ENCODE measurements around the gene ST3GAL2.

ST3GAL2 gene

GRCh38 chr16:70381604-70382342 is 57.1 kb downstream of the ST3GAL2 start:
- H3K27ac ChIP-seq: peak overlapping the region; percentile 96
- CTCF ChIA-PET: interaction anchor here (1.5 kb wide), 1 partner anchor 11 kb away, joined by 3 read pairs; no protein-coding TSS in a partner anchor
- TF ChIP-seq, protein P1, sequence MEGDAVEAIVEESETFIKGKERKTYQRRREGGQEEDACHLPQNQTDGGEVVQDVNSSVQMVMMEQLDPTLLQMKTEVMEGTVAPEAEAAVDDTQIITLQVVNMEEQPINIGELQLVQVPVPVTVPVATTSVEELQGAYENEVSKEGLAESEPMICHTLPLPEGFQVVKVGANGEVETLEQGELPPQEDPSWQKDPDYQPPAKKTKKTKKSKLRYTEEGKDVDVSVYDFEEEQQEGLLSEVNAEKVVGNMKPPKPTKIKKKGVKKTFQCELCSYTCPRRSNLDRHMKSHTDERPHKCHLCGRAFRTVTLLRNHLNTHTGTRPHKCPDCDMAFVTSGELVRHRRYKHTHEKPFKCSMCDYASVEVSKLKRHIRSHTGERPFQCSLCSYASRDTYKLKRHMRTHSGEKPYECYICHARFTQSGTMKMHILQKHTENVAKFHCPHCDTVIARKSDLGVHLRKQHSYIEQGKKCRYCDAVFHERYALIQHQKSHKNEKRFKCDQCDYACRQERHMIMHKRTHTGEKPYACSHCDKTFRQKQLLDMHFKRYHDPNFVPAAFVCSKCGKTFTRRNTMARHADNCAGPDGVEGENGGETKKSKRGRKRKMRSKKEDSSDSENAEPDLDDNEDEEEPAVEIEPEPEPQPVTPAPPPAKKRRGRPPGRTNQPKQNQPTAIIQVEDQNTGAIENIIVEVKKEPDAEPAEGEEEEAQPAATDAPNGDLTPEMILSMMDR (conservative IDR thresholded peaks at IDR 0.05; ENCODE audit: low read depth): no peak
- no peak for DNase-seq (ENCODE audit: low spot score)
- POLR2A ChIA-PET (ENCODE audit: low non-redundant PET): interaction anchor here (0.7 to 2.0 kb wide), 8 partner anchors 9 to 106 kb away, joined by 3 to 11 read pairs (median 4); partner anchors contain the start of gene ST3GAL2

DNA sequence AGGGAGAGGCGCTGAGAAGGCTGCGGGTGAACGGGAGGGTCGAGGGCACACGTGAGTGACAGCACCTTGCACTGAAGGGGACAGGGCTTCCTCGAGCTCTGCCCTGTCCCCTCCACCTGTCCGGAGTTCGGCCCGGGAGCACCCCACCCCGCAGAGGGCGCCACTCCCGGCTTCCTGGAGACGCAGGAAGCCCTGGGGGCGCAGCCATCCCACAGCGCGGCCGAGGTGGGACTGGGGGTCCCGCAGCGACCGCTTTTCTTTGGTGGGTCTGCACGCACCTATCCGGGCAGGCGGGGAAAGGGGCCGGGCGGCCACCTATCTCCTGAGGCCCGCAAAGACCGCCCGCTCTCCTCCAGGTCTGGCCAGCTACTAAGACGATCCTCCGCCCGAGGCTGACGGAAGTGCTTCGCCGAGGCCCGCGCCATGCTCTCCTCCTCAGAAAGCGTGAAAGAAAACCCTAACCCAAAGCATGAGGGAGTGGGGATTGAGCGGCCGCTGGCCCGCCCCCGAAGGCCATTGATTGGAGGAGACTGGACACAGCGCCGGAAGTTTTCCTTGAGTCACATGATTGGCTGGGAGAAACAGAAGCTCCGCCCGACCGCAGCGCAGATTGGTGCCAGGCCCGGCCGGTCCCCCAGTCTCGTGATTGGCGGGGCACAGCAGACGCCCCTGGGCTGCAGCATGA is 57.8 kb downstream of the ST3GAL2 start:
- CTCF ChIA-PET: interaction anchor here (0.6 to 1.5 kb wide), 5 partner anchors 11 to 271 kb away, joined by 3 to 5 read pairs (median 3); no protein-coding TSS in a partner anchor
- peak overlapping the region; percentile 96 for H3K27ac ChIP-seq
- POLR2A ChIA-PET (ENCODE audit: low non-redundant PET): interaction anchor here (0.7 to 2.0 kb wide), 7 partner anchors 8 to 107 kb away, joined by 3 to 11 read pairs (median 3); partner anchors contain the start of gene ST3GAL2
- DNase-seq (ENCODE audit: low spot score): peak; percentile 96
- TF ChIP-seq, protein P1 (conservative IDR thresholded peaks at IDR 0.05; ENCODE audit: low read depth): peak; percentile 59

DNA sequence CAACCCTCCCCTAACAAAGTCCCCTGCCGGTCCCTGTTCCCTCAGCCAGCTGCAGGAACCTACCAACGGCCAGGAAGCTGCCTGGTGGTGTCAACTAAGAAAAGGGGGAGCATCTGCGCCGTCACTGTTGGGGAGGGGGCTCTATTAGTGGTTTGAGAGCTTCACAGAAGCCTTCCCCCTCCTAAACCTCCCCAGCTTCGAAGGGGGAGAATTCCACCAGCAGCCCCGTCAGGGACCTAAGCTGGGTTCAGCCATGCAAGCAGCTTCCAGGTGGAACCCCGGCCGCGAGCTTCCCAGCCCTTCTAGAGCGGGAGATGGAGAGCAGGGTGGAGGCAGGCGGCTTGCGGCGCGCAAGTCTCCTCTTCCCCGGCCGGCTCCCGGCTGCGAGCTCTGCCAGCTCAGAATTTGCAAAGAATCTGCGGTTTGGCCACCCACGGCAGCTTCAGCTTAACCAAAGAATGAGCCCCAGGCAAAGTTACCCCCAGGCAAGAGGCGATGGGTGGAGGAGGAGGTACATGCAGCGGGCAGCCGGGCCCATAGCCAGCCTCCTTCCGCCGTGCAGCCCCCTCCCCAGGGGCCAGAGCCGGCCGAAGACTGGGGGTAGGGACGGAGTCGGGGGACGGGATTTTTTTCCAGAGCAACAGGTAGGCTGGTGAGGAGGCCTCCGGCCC is 58.5 kb downstream of the ST3GAL2 start:
- ChIA-PET POLR2A (ENCODE audit: low non-redundant PET) (interaction anchor here (1.2 to 2.0 kb wide), 5 partner anchors 8 to 103 kb away, joined by 3 to 11 read pairs (median 4); partner anchors contain the start of gene ST3GAL2), CTCF (interaction anchor here (0.6 to 1.5 kb wide), 5 partner anchors 10 to 272 kb away, joined by 3 to 5 read pairs (median 3); no protein-coding TSS in a partner anchor)
- TF ChIP-seq, protein P1 (conservative IDR thresholded peaks at IDR 0.05; ENCODE audit: low read depth): no peak
- peak; percentile 67 for DNase-seq (ENCODE audit: low spot score)
- peak overlapping the region; percentile 96 for H3K27ac ChIP-seq

- DNase-seq (ENCODE audit: low spot score): no peak
- ChIA-PET CTCF (interaction anchor here (0.7 kb wide), 2 partner anchors 92 to 132 kb away, joined by 5 to 10 read pairs; no protein-coding TSS in a partner anchor), POLR2A (ENCODE audit: low non-redundant PET) (no interaction called here)
- peak overlapping the region; percentile 96 for H3K27ac ChIP-seq
- TF ChIP-seq, protein P1 (conservative IDR thresholded peaks at IDR 0.05; ENCODE audit: low read depth): no peak
Measured at GRCh38 chr16:70378869-70379493, 59.9 kb downstream of the ST3GAL2 start.

DNA sequence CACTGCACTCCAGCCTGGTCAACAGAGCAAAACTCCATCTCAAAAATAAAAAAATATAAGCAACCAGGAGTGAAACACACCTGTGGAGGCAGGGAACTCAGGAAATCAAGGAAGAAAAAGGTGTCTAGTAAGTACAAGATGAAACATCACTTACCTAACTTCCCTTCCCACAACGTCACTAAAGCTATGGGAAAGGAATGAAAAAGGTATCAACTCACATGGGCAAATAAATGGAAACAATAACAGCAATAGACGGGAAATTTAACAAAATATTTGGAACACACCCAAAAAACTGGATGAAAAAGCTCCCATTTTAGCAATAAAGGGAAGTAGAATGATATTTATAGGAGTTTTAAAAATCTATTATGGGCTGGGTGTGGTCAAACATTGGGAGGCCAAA is 61.1 kb downstream of the ST3GAL2 start:
- ChIA-PET CTCF (interaction anchor here (0.7 to 1.0 kb wide), 2 partner anchors 29 to 31 kb away, joined by 3 to 4 read pairs; partner anchors contain the start of gene DDX19A), POLR2A (ENCODE audit: low non-redundant PET) (no interaction called here)
- TF ChIP-seq, protein P1 (conservative IDR thresholded peaks at IDR 0.05; ENCODE audit: low read depth): no peak
- H3K27ac ChIP-seq: peak overlapping the region; percentile 15; the same call in 1 of the 2 replicates
- DNase-seq (ENCODE audit: low spot score): no peak

All from RWPE1 (cell line).